Endodermal cell (in vitro differentiated cells): ENCODE measurements around the gene PRRT4. TPM values are rescaled to one million over a fixed set of nuclear protein-coding genes. Genes with fewer than 3 reads are reported as not detected.

ENCODE experiments used
- DNase-seq: peaks from one replicate; pipeline ENCODE4 v3.0.0-alpha.2; 2017
- H3K27ac ChIP-seq: 2 replicates; pipeline ENCODE4 v1.5.1; 2013; ENCODE audit warnings: mild to moderate bottlenecking, low read depth, low read length, moderate library complexity
- H3K27me3 ChIP-seq: 2 replicates; pipeline ENCODE4 v1.6.1; 2013; ENCODE audit warnings: mild to moderate bottlenecking, low read length, moderate library complexity; ENCODE audit not compliant: insufficient read depth, control insufficient read depth, poor library complexity, severe bottlenecking
- H3K36me3 ChIP-seq: 2 replicates; pipeline ENCODE4 v1.7.0; 2013; ENCODE audit warnings: mild to moderate bottlenecking, low read length, moderate library complexity; ENCODE audit not compliant: control insufficient read depth, insufficient read depth
- H3K4me1 ChIP-seq: one replicate; pipeline ENCODE4 v1.7.0; 2013; ENCODE audit warnings: low read length; ENCODE audit not compliant: control insufficient read depth, insufficient read depth
- H3K4me3 ChIP-seq: 2 replicates; pipeline ENCODE4 v1.5.1; 2013; ENCODE audit warnings: mild to moderate bottlenecking, low read length, moderate library complexity
- H3K9ac ChIP-seq: 2 replicates; pipeline ENCODE4 v1.6.1; 2013; ENCODE audit warnings: mild to moderate bottlenecking, low read length, moderate library complexity; ENCODE audit not compliant: poor library complexity, severe bottlenecking; ENCODE audit errors: extremely low read depth
- H3K9me3 ChIP-seq: 2 replicates; pipeline ENCODE4 v1.6.1; 2013; ENCODE audit warnings: mild to moderate bottlenecking, low read length, moderate library complexity; ENCODE audit not compliant: control insufficient read depth
- H3K27ac Mint-ChIP-seq: 2 replicates; pipeline ENCODE4 v1.8.0; 2020; ENCODE audit warnings: mixed read lengths
- H3K27me3 Mint-ChIP-seq: 2 replicates; pipeline ENCODE4 v1.8.0; 2021; ENCODE audit warnings: mild to moderate bottlenecking, mixed read lengths; ENCODE audit not compliant: insufficient read depth
- H3K36me3 Mint-ChIP-seq: 2 replicates; pipeline ENCODE4 v1.8.0; 2020; ENCODE audit warnings: low read depth, mixed read lengths
- H3K4me1 Mint-ChIP-seq: 2 replicates; pipeline ENCODE4 v1.8.0; 2020; ENCODE audit warnings: mixed read lengths
- H3K4me3 Mint-ChIP-seq: 2 replicates; pipeline ENCODE4 v1.8.0; 2020; ENCODE audit warnings: mild to moderate bottlenecking, moderate library complexity, mixed read lengths
- H3K9me3 Mint-ChIP-seq: 2 replicates; pipeline ENCODE4 v1.8.0; 2020; ENCODE audit warnings: mild to moderate bottlenecking, mixed read lengths
- WGBS, 2 experiments: methylation state at CpG; one replicate each; pipeline versions ENCODE4 v1.1.5 to v1.1.7; 2013; ENCODE audit warnings: missing lambda C conversion rate in 2 of 2, mixed read lengths in 1 of 2; ENCODE audit not compliant: insufficient coverage in 1 of 2, insufficient read length in 1 of 2; 5-methylcytosine and 5-hydroxymethylcytosine counted together
- total RNA-seq, 2 donors: library from RNA; stranded (reverse); fragmentation: NEBNext Ultra II Directional in 1 of 2; extraction: Animal tissue kit (Norgen Biotek cat#: 25700) in 1 of 2; gene quantifications; 2 replicates in 1 of 2; 3 replicates in 1 of 2; pipeline ENCODE4 v1.2.1, GENCODE V29; 2021
- TF ChIP-seq, protein P1 (sequence below): fragments of 200-600 bp; sonication (generic); conservative IDR thresholded peaks from 2 replicates; pipeline ENCODE4 v1.5.0; 2021; ENCODE audit warnings: antibody characterized with exemption, mild to moderate bottlenecking

Gene PRRT4
- total RNA-seq, 2 donors from 2014 or later: 0.18 TPM; not detected in 1

DNA sequence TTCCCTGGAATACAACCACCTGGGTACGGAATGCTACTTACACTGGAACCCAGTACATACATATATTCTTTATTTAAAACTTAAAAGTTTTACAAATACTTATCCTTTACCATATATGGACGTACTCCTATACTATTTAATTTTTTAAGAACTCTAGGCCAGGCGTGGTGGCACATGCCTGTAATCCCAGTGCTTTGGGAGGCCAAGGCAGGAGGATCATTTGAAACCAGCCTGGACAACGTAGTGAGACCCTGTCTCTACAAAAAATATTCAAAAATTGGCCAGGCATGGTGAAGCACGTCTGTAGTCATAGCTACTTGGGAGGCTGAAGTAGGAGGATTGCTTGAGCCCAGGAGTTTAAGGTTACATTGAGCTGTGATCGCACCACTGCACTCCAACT lies 19.8 kb downstream of the PRRT4 start:
- Histone ChIP-seq H3K36me3 (peaks cover 24% of the 10 kb centered on the region), H3K4me3 (peak overlapping the region; percentile 89), H3K27me3 (no peaks in the 10 kb centered on the region), H3K4me1 (peaks cover 3% of the 10 kb centered on the region), H3K9me3 (no peaks in the 10 kb centered on the region), H3K9ac (no peak overlapping the region), H3K27ac (no peak overlapping the region)
- Mint-ChIP-seq H3K27me3 (peaks cover 16% of the 10 kb centered on the region), H3K4me1 (peaks cover 11% of the 10 kb centered on the region), H3K36me3 (peaks cover 24% of the 10 kb centered on the region), H3K9me3 (no peaks in the 10 kb centered on the region), H3K4me3 (peak overlapping the region; percentile 95), H3K27ac (no peak overlapping the region)
- TF ChIP-seq, protein P1, sequence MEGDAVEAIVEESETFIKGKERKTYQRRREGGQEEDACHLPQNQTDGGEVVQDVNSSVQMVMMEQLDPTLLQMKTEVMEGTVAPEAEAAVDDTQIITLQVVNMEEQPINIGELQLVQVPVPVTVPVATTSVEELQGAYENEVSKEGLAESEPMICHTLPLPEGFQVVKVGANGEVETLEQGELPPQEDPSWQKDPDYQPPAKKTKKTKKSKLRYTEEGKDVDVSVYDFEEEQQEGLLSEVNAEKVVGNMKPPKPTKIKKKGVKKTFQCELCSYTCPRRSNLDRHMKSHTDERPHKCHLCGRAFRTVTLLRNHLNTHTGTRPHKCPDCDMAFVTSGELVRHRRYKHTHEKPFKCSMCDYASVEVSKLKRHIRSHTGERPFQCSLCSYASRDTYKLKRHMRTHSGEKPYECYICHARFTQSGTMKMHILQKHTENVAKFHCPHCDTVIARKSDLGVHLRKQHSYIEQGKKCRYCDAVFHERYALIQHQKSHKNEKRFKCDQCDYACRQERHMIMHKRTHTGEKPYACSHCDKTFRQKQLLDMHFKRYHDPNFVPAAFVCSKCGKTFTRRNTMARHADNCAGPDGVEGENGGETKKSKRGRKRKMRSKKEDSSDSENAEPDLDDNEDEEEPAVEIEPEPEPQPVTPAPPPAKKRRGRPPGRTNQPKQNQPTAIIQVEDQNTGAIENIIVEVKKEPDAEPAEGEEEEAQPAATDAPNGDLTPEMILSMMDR: no peak
- 91 to 94% methylated on average over 6 of the region's 6 CpGs for WGBS, 2 experiments
- DNase-seq: no peak

DNA sequence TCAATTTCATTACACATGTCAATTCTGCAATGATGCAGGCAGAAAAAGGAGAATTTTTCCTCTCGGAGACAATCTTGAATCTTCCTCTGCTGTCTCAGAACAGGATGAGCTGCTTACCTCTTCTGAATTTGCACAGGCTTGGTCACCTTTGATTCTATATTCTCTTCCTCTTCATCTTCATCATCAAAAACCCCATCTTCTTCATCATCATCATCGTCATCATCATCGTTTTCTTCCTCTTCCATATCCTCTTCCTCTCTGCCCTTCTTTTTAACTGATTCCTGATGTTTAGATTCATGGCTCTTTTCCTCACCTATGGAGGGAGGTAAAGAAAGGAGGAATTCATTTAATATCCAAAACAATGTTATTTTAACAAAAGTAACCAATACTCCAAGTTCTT lies 25.8 kb downstream of the PRRT4 start:
- no peak overlapping the region for H3K27ac ChIP-seq
- DNase-seq: no peak
- peaks cover 71% of the 10 kb centered on the region for H3K36me3 Mint-ChIP-seq
- no peaks in the 10 kb centered on the region for H3K27me3 ChIP-seq
- WGBS, 2 experiments: 96 to 100% methylated on average over 3 of the region's 3 CpGs
- no peaks in the 10 kb centered on the region for H3K9me3 Mint-ChIP-seq
- no peaks in the 10 kb centered on the region for H3K27me3 Mint-ChIP-seq
- TF ChIP-seq, protein P1: no peak
- H3K4me1 Mint-ChIP-seq: peaks cover 2% of the 10 kb centered on the region
- H3K27ac Mint-ChIP-seq: no peak overlapping the region
- H3K4me3 Mint-ChIP-seq: no peak overlapping the region
- H3K36me3 ChIP-seq: peaks cover 78% of the 10 kb centered on the region
- no peaks in the 10 kb centered on the region for H3K9me3 ChIP-seq
- no peaks in the 10 kb centered on the region for H3K4me1 ChIP-seq
- H3K4me3 ChIP-seq: no peak overlapping the region
- H3K9ac ChIP-seq: no peak overlapping the region

- H3K27me3 ChIP-seq: no peaks in the 10 kb centered on the region
- DNase-seq: no peak
- H3K36me3 Mint-ChIP-seq: peaks cover 79% of the 10 kb centered on the region
- no peak overlapping the region for H3K4me3 ChIP-seq
- TF ChIP-seq, protein P1: no peak
- H3K4me1 ChIP-seq: no peaks in the 10 kb centered on the region
- H3K9me3 Mint-ChIP-seq: no peaks in the 10 kb centered on the region
- no peaks in the 10 kb centered on the region for H3K9me3 ChIP-seq
- H3K27me3 Mint-ChIP-seq: no peaks in the 10 kb centered on the region
- H3K9ac ChIP-seq: no peak overlapping the region
- H3K36me3 ChIP-seq: peaks cover 86% of the 10 kb centered on the region
- H3K4me3 Mint-ChIP-seq: no peak overlapping the region
- H3K27ac ChIP-seq: no peak overlapping the region
- H3K27ac Mint-ChIP-seq: no peak overlapping the region
- H3K4me1 Mint-ChIP-seq: no peaks in the 10 kb centered on the region
- WGBS, 2 experiments: 95 to 96% methylated on average over 8 to 9 of the region's 9 CpGs
These were observed 37.2 kb downstream of the PRRT4 start for GRCh38 chr7:128324368-128324680.
